ENCODE measurements around the gene NOC4L. TPM values are rescaled to one million over a fixed set of nuclear protein-coding genes. Genes with fewer than 3 reads are reported as not detected.

NOC4L gene
- total RNA-seq, 1 experiment from 2014 or later, result 39.6 TPM

GRCh38 chr12:132196873-132197390, 52.7 kb downstream of the NOC4L start:
- H3K9me3 Mint-ChIP-seq (ENCODE audit: unreplicated experiment), result peaks cover 9% of the 10 kb centered on the region
- Histone ChIP-seq H3K9me3 (no peaks in the 10 kb centered on the region; the same call in 1 of the 2 replicates), H3K4me1 (no peaks in the 10 kb centered on the region), H3K4me3 (ENCODE audit: low read depth, low read length) (no peak overlapping the region), H3K27me3 (replicated peaks; ENCODE audit: control insufficient read depth, insufficient read depth, low read length) (no peaks in the 10 kb centered on the region; the same call in 1 of the 2 replicates), H3K36me3 (ENCODE audit: control insufficient read depth, insufficient read depth, low read length) (no peaks in the 10 kb centered on the region)
- TF ChIP-seq CTCF (IDR thresholded peaks at IDR 0.05; ENCODE audit: insufficient read depth in 1 of 2, low read depth in 1 of 2, low read length in 1 of 2, severe bottlenecking in 1 of 2, unreplicated experiment in 1 of 2), result no peak
- peaks cover 10% of the 10 kb centered on the region for H3K27me3 Mint-ChIP-seq (ENCODE audit: insufficient read depth, unreplicated experiment)
- H3K36me3 Mint-ChIP-seq (ENCODE audit: insufficient read depth, unreplicated experiment), result no peaks in the 10 kb centered on the region
- H3K4me1 Mint-ChIP-seq (ENCODE audit: low read depth, unreplicated experiment), result no peaks in the 10 kb centered on the region
- ChIA-PET POLR2A (no interaction called here), CTCF (no interaction called here)
- no peak overlapping the region for H3K4me3 Mint-ChIP-seq (ENCODE audit: unreplicated experiment)
- H3K27ac Mint-ChIP-seq (ENCODE audit: unreplicated experiment), result no peak overlapping the region
- no peak for DNase-seq
- intact Hi-C loops (cut with micrococcal nuclease; ENCODE audit: unreplicated experiment), result no loop called here
- BruUV-seq (replicated peaks), result no TSS peak

GRCh38 chr12:132197581-132198354, 53.5 kb downstream of the NOC4L start:
- no peaks in the 10 kb centered on the region; the same call in 1 of the 2 replicates for H3K9me3 ChIP-seq
- Mint-ChIP-seq H3K4me3 (ENCODE audit: unreplicated experiment) (no peak overlapping the region), H3K36me3 (ENCODE audit: insufficient read depth, unreplicated experiment) (no peaks in the 10 kb centered on the region), H3K9me3 (ENCODE audit: unreplicated experiment) (peaks cover 9% of the 10 kb centered on the region), H3K27ac (ENCODE audit: unreplicated experiment) (no peak overlapping the region), H3K4me1 (ENCODE audit: low read depth, unreplicated experiment) (no peaks in the 10 kb centered on the region), H3K27me3 (ENCODE audit: insufficient read depth, unreplicated experiment) (peaks cover 16% of the 10 kb centered on the region)
- ChIA-PET POLR2A (no interaction called here), CTCF (no interaction called here)
- H3K4me3 ChIP-seq (ENCODE audit: low read depth, low read length), result no peak overlapping the region
- no peaks in the 10 kb centered on the region for H3K36me3 ChIP-seq (ENCODE audit: control insufficient read depth, insufficient read depth, low read length)
- no peak for DNase-seq
- BruUV-seq (replicated peaks), result no TSS peak
- H3K27me3 ChIP-seq (replicated peaks; ENCODE audit: control insufficient read depth, insufficient read depth, low read length), result no peaks in the 10 kb centered on the region; the same call in 1 of the 2 replicates
- no peak for TF ChIP-seq CTCF (IDR thresholded peaks at IDR 0.05; ENCODE audit: insufficient read depth in 1 of 2, low read depth in 1 of 2, low read length in 1 of 2, severe bottlenecking in 1 of 2, unreplicated experiment in 1 of 2)
- no peaks in the 10 kb centered on the region for H3K4me1 ChIP-seq
- intact Hi-C loops (cut with micrococcal nuclease; ENCODE audit: unreplicated experiment), result no loop called here

- Histone ChIP-seq H3K36me3 (ENCODE audit: control insufficient read depth, insufficient read depth, low read length) (no peaks in the 10 kb centered on the region), H3K9me3 (no peaks in the 10 kb centered on the region; the same call in 1 of the 2 replicates), H3K27me3 (replicated peaks; ENCODE audit: control insufficient read depth, insufficient read depth, low read length) (no peaks in the 10 kb centered on the region; the same call in none of the 2 replicates), H3K4me3 (ENCODE audit: low read depth, low read length) (no peak overlapping the region), H3K4me1 (no peaks in the 10 kb centered on the region)
- no TSS peak for BruUV-seq (replicated peaks)
- H3K4me1 Mint-ChIP-seq (ENCODE audit: low read depth, unreplicated experiment), result no peaks in the 10 kb centered on the region
- no peaks in the 10 kb centered on the region for H3K9me3 Mint-ChIP-seq (ENCODE audit: unreplicated experiment)
- TF ChIP-seq CTCF (IDR thresholded peaks at IDR 0.05; ENCODE audit: insufficient read depth in 1 of 2, low read depth in 1 of 2, low read length in 1 of 2, severe bottlenecking in 1 of 2, unreplicated experiment in 1 of 2), result no peak
- no peaks in the 10 kb centered on the region for H3K36me3 Mint-ChIP-seq (ENCODE audit: insufficient read depth, unreplicated experiment)
- no peak for DNase-seq
- H3K27me3 Mint-ChIP-seq (ENCODE audit: insufficient read depth, unreplicated experiment), result peaks cover 17% of the 10 kb centered on the region
- no peak overlapping the region for H3K4me3 Mint-ChIP-seq (ENCODE audit: unreplicated experiment)
- POLR2A ChIA-PET, result no interaction called here
- no peak overlapping the region for H3K27ac Mint-ChIP-seq (ENCODE audit: unreplicated experiment)
- intact Hi-C loops (cut with micrococcal nuclease; ENCODE audit: unreplicated experiment), result no loop called here
- CTCF ChIA-PET, result no interaction called here
Measured at GRCh38 chr12:132199101-132199500, 54.8 kb downstream of the NOC4L start.

Data from Caco-2 (cell line).